Nephron progenitor cell (in vitro differentiated cells): ENCODE results near the gene SZT2.
A peak's percentile ranks its signal among the peaks of the same experiment; 100 is the strongest.

Experiments
- DNase-seq: peaks from one replicate; pipeline ENCODE4 v3.0.0; 2021
- H3K27ac Mint-ChIP-seq: 2 replicates; pipeline ENCODE4 v1.8.0; 2021; ENCODE audit warnings: mild to moderate bottlenecking, moderate library complexity, mixed read lengths
- H3K27me3 Mint-ChIP-seq: 2 replicates; pipeline ENCODE4 v1.8.0; 2021; ENCODE audit warnings: mild to moderate bottlenecking, low read depth, mixed read lengths; ENCODE audit not compliant: poor library complexity
- H3K36me3 Mint-ChIP-seq: 2 replicates; pipeline ENCODE4 v1.8.0; 2021; ENCODE audit warnings: low read depth, mixed read lengths
- H3K4me1 Mint-ChIP-seq: 2 replicates; pipeline ENCODE4 v1.8.0; 2021; ENCODE audit warnings: mixed read lengths
- H3K4me3 Mint-ChIP-seq: 2 replicates; pipeline ENCODE4 v1.8.0; 2021; ENCODE audit warnings: mild to moderate bottlenecking, moderate library complexity, mixed read lengths
- H3K9me3 Mint-ChIP-seq: 2 replicates; pipeline ENCODE4 v1.8.0; 2021; ENCODE audit warnings: mild to moderate bottlenecking, moderate library complexity, mixed read lengths
- CTCF ChIP-seq: fragments of 200-600 bp; sonication (generic); IDR thresholded peaks from 2 replicates; pipeline ENCODE4 v1.5.0; 2021; ENCODE audit warnings: antibody characterized with exemption

SZT2 gene

GRCh38 chr1:43348343-43348808 lies 41.3 kb upstream of the SZT2 start:
- no peak overlapping the region for H3K27ac Mint-ChIP-seq
- peaks cover 10% of the 10 kb centered on the region for H3K27me3 Mint-ChIP-seq
- H3K4me3 Mint-ChIP-seq = peak overlapping the region; percentile 79
- no peaks in the 10 kb centered on the region for H3K36me3 Mint-ChIP-seq
- H3K4me1 Mint-ChIP-seq = peaks cover 41% of the 10 kb centered on the region
- no peak for TF ChIP-seq CTCF
- no peaks in the 10 kb centered on the region for H3K9me3 Mint-ChIP-seq
- DNase-seq = no peak

GRCh38 chr1:43348809-43349593 lies 40.7 kb upstream of the SZT2 start:
- peak; percentile 97 for DNase-seq
- Mint-ChIP-seq H3K27ac (peak overlapping the region; percentile 100), H3K4me1 (peaks cover 41% of the 10 kb centered on the region), H3K36me3 (no peaks in the 10 kb centered on the region), H3K4me3 (peak overlapping the region; percentile 84), H3K9me3 (no peaks in the 10 kb centered on the region), H3K27me3 (peaks cover 10% of the 10 kb centered on the region)
- no peak for TF ChIP-seq CTCF

GRCh38 chr1:43349594-43350306 lies 39.9 kb upstream of the SZT2 start:
- Mint-ChIP-seq H3K36me3 (no peaks in the 10 kb centered on the region), H3K9me3 (no peaks in the 10 kb centered on the region), H3K27ac (peak overlapping the region; percentile 100), H3K4me3 (peak overlapping the region; percentile 84), H3K27me3 (peaks cover 10% of the 10 kb centered on the region), H3K4me1 (peaks cover 41% of the 10 kb centered on the region)
- DNase-seq = no peak
- TF ChIP-seq CTCF = no peak

- Mint-ChIP-seq H3K4me1 (peaks cover 41% of the 10 kb centered on the region), H3K36me3 (no peaks in the 10 kb centered on the region), H3K27me3 (peaks cover 6% of the 10 kb centered on the region), H3K4me3 (no peak overlapping the region), H3K9me3 (no peaks in the 10 kb centered on the region), H3K27ac (no peak overlapping the region)
- no peak for TF ChIP-seq CTCF
- no peak for DNase-seq
Observed at GRCh38 chr1:43350976-43351375, 38.7 kb upstream of the SZT2 start.

DNA sequence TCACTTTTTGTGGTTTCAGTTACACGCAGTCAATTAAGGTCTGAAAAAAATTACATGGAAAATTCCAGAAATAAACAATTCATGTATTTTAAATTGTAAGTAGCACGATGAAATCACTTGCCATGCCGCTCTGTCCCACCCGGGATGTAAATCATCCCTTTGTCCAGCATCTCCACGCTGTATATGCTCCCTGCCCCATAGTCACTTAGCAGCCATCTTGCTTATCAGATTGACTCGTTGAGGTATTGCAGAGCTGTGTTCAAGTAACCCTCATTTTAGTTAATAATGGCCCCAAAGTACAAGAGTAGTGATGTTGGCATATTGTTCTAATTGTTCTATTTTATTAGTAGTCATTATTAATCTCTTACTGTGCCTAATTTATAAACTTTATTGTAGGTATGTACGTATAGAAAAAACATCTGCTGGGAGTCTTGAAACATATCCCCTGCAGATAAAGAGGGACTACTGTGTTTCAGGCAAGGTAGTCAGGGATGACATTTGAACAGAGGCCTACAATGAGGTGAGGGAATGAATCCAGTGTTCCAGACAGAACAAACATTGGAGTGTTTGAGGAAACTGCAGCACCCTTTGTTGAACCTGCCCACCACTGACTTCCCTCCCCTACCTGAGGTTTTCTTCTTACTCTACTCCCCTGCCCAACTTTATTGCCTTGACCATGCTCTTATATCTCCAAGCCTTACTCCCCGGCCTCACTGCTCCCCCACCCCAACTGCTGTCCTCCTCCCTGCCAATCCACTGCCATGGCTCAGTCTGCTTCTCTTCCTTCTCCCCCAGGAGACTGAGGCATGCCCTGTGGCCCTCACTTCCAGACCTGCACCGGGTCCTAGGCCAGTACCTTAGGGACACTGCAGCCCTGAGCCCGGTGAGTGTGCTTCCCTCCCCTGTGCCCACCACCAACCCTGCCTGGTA lies 38.0 kb upstream of the SZT2 start:
- Mint-ChIP-seq H3K9me3 (no peaks in the 10 kb centered on the region), H3K36me3 (no peaks in the 10 kb centered on the region)
- no peak for DNase-seq

More for the DNA sequence above, 38.0 kb upstream of the SZT2 start:
- Mint-ChIP-seq H3K27me3 (peaks cover 6% of the 10 kb centered on the region), H3K4me1 (peaks cover 41% of the 10 kb centered on the region), H3K4me3 (no peak overlapping the region), H3K27ac (no peak overlapping the region)
- no peak for TF ChIP-seq CTCF
